Coronary artery (tissue), 2 donors: ENCODE measurements around the gene LPCAT2.

Source experiments
- DNase-seq: peaks from one replicate; pipeline ENCODE4 v3.0.0-alpha.2; 2017; ENCODE audit warnings: low spot score
- H3K27ac ChIP-seq, 2 donors: fragments of 200-600 bp; sonication (generic); one replicate each; pipeline ENCODE4 v1.5.1; 2016 to 2019
- H3K4me3 ChIP-seq: fragments of 200-600 bp; sonication (generic); 2 replicates; pipeline ENCODE4 v1.5.1; 2016; ENCODE audit warnings: mild to moderate bottlenecking, moderate library complexity
- CTCF ChIP-seq: fragments of 200-600 bp; sonication (generic); IDR thresholded peaks from one replicate; pipeline ENCODE4 v1.5.1; 2019; ENCODE audit warnings: antibody characterized with exemption

LPCAT2 gene

GRCh38 chr16:55630774-55631173, 121.9 kb downstream of the LPCAT2 start:
- Histone ChIP-seq H3K4me3 (no peak overlapping the region), H3K27ac (no peak overlapping the region)
- DNase-seq: no peak
- TF ChIP-seq CTCF: no peak

GRCh38 chr16:55632259-55632658, 123.4 kb downstream of the LPCAT2 start:
- no peak for TF ChIP-seq CTCF
- Histone ChIP-seq H3K4me3 (no peak overlapping the region), H3K27ac (no peak overlapping the region)
- no peak for DNase-seq

- H3K27ac ChIP-seq: no peak overlapping the region
- H3K4me3 ChIP-seq: no peak overlapping the region
- no peak for DNase-seq
- no peak for TF ChIP-seq CTCF
Measured at GRCh38 chr16:55634193-55634592, 125.3 kb downstream of the LPCAT2 start.
